K562 (cell line): ENCODE data around the gene FUBP3. TPM values are rescaled to one million over a fixed set of nuclear protein-coding genes. Genes with fewer than 3 reads are reported as not detected.

ENCODE experiments used
- ATAC-seq: fragments of 200-7000 bp; cut with Tn5 transposase; 3 replicates; pipeline ENCODE4 v1.9.1; 2020; ENCODE audit warnings: moderate library complexity
- BruUV-seq: library from RNA; stranded (reverse); fragments of 400-500 nt; replicated peaks from 2 replicates; lab custom pipeline; 2021; lab: Mats Ljungman, UMichigan
- CTCF ChIA-PET: fragments of 300-600 bp; formaldehyde crosslinking; extraction: SDS; loops from one replicate; lab custom pipeline; 2021; ENCODE audit warnings: low intra/inter-chr PET ratio; lab: Yijun Ruan, JAX
- POLR2A ChIA-PET: fragments of 300-600, 350-650 bp; sonication (Branson Sonifier 250); formaldehyde crosslinking; extraction: SDS; loops from one replicate; lab custom pipeline; 2021; ENCODE audit warnings: antibody characterized with exemption, inconsistent platforms; lab: Yijun Ruan, JAX
- DNase-seq, 4 experiments: peaks; one replicate each; pipeline versions ENCODE4 v3.0.0 to v3.0.0-alpha.2; 2011 to 2018; ENCODE audit warnings: low spot score in 3 of 4, mixed read lengths in 3 of 4; ENCODE audit errors: extremely low read depth in 1 of 4
- FAIRE-seq: peaks from 2 replicates; lab custom pipeline; 2011; peaks lifted over from hg19 to GRCh38; lab: Jason Lieb, UNC
- H2AFZ ChIP-seq: 2 replicates; pipeline ENCODE4 v1.6.0; 2011; ENCODE audit warnings: low read depth, low read length, control low read depth, inconsistent platforms
- H3K27ac ChIP-seq: fragments of 200-600 bp; 3 replicates; pipeline ENCODE4 v1.8.0; 2011; ENCODE audit warnings: low read depth, mild to moderate bottlenecking, control low read depth, inconsistent platforms, low read length, moderate library complexity, mixed read lengths; ENCODE audit errors: extremely low read depth
- H3K27me3 ChIP-seq, 2 experiments: fragments of 300-600 bp in 1 of 2; 2 replicates in 1 of 2; 3 replicates in 1 of 2; pipeline versions ENCODE4 v1.6.0 to v1.8.0; 2011; ENCODE audit warnings: inconsistent platforms in 2 of 2, low read length in 2 of 2, mild to moderate bottlenecking in 1 of 2, mixed read lengths in 1 of 2, moderate library complexity in 1 of 2; ENCODE audit not compliant: control insufficient read depth in 2 of 2, insufficient read depth in 2 of 2
- H3K36me3 ChIP-seq: fragments of 300-600 bp; 3 replicates; pipeline ENCODE4 v1.8.0; 2011; ENCODE audit warnings: mild to moderate bottlenecking, low read length, inconsistent platforms; ENCODE audit not compliant: control insufficient read depth, insufficient read depth
- H3K4me1 ChIP-seq, 2 experiments: fragments of 200-600 bp in 1 of 2; replicated peaks in 1 of 2; 2 replicates in 1 of 2; 3 replicates in 1 of 2; pipeline versions ENCODE4 v1.5.1 to v1.8.0; 2011; ENCODE audit warnings: inconsistent platforms in 2 of 2, low read length in 2 of 2, mild to moderate bottlenecking in 1 of 2, mixed read lengths in 1 of 2, moderate library complexity in 1 of 2; ENCODE audit not compliant: control insufficient read depth in 2 of 2, insufficient read depth in 2 of 2
- H3K4me2 ChIP-seq: 2 replicates; pipeline ENCODE4 v1.6.1; 2011; ENCODE audit warnings: low read length, control low read depth, inconsistent platforms, mixed read lengths; ENCODE audit not compliant: insufficient read depth
- H3K4me3 ChIP-seq: fragments of 200-600 bp; sonication (generic), shearing (Covaris generic); 2 replicates; pipeline ENCODE4 v1.5.1; 2016; ENCODE audit warnings: control low read depth, inconsistent platforms
- H3K79me2 ChIP-seq: fragments of 200-600 bp; 3 replicates; pipeline ENCODE4 v1.8.0; 2011; ENCODE audit warnings: low read length, inconsistent platforms; ENCODE audit not compliant: control insufficient read depth, insufficient read depth
- H3K9ac ChIP-seq, 2 experiments: 2 replicates each; pipeline versions ENCODE4 v1.6.0 to v1.6.1; 2011; ENCODE audit warnings: low read depth in 2 of 2, low read length in 2 of 2, control low read depth in 1 of 2, inconsistent platforms in 1 of 2, mild to moderate bottlenecking in 1 of 2, mixed read lengths in 1 of 2; ENCODE audit not compliant: insufficient read depth in 1 of 2
- H3K9me1 ChIP-seq: one replicate; pipeline ENCODE4 v1.6.0; 2011; ENCODE audit warnings: inconsistent platforms, mild to moderate bottlenecking, low read length, moderate library complexity; ENCODE audit not compliant: control insufficient read depth, insufficient read depth
- H3K9me3 ChIP-seq: replicated peaks from 2 replicates; pipeline ENCODE4 v1.5.1; 2011; ENCODE audit warnings: low read depth, low read length, inconsistent platforms; ENCODE audit not compliant: control insufficient read depth, insufficient read depth
- H4K20me1 ChIP-seq: replicated peaks from 2 replicates; pipeline ENCODE4 v1.6.1; 2011; ENCODE audit warnings: low read length, inconsistent platforms, mixed read lengths; ENCODE audit not compliant: control insufficient read depth, insufficient read depth
- CC2D1A ChIP-seq: fragments of 450-650 bp; IDR thresholded peaks from 2 replicates; pipeline ENCODE4 v1.6.1; 2017; ENCODE audit warnings: mild to moderate bottlenecking
- CEBPB ChIP-seq: fragments of 450-650 bp; IDR thresholded peaks from 2 replicates; pipeline ENCODE4 v1.6.1; 2016; ENCODE audit warnings: missing genetic modification characterization, missing compliant biosample characterization
- HMG20B ChIP-seq: fragments of 250-450 bp; sonication (Bioruptor Pico); IDR thresholded peaks from 2 replicates; pipeline ENCODE4 v1.5.0; 2021; ENCODE audit warnings: mild to moderate bottlenecking
- HNRNPK ChIP-seq: fragments of 200-400 bp; formaldehyde crosslinking; IDR thresholded peaks from one replicate; pipeline ENCODE4 v1.6.1; 2018; ENCODE audit warnings: mild to moderate bottlenecking, low read depth, low read length; ENCODE audit not compliant: poor library complexity, severe bottlenecking
- ID3 ChIP-seq, 2 experiments: fragments of 250-450 bp in 1 of 2; fragments of 450-650 bp in 1 of 2; sonication (Bioruptor Pico) in 1 of 2; IDR thresholded peaks; 2 replicates each; pipeline versions ENCODE4 v1.6.1 to v1.8.0; 2016 to 2021; ENCODE audit warnings: mild to moderate bottlenecking in 2 of 2, moderate library complexity in 2 of 2, missing compliant biosample characterization in 1 of 2, missing genetic modification characterization in 1 of 2
- NBN ChIP-seq: fragments of 450-650 bp; IDR thresholded peaks from 2 replicates; pipeline ENCODE4 v1.6.1; 2016; ENCODE audit warnings: low read depth, mild to moderate bottlenecking
- RCOR1 ChIP-seq, 2 experiments: IDR thresholded peaks; 2 replicates each; pipeline ENCODE4 v1.6.1; 2012; ENCODE audit warnings: low read depth in 2 of 2, low read length in 2 of 2, borderline replicate concordance in 1 of 2, improper control_type of control experiment in 1 of 2
- RUNX1 ChIP-seq: sonication (generic); IDR thresholded peaks from 2 replicates; pipeline ENCODE4 v1.6.1; 2016; ENCODE audit warnings: antibody characterized with exemption, low read depth
- SIX5 ChIP-seq, 2 experiments: IDR thresholded peaks; 2 replicates each; pipeline ENCODE4 v1.6.1; 2011; ENCODE audit warnings: low read length in 2 of 2, borderline replicate concordance in 1 of 2, low read depth in 1 of 2, mild to moderate bottlenecking in 1 of 2, moderate library complexity in 1 of 2; ENCODE audit not compliant: insufficient read depth in 1 of 2
- SMAD4 ChIP-seq: fragments of 250-450 bp; sonication (Bioruptor Pico); conservative IDR thresholded peaks from 2 replicates; pipeline ENCODE4 v1.8.0; 2021; ENCODE audit warnings: inconsistent platforms, mild to moderate bottlenecking, moderate library complexity
- SNAPC5 ChIP-seq: fragments of 250-450 bp; sonication (Bioruptor Pico); IDR thresholded peaks from 2 replicates; pipeline ENCODE4 v1.8.0; 2021; ENCODE audit warnings: moderate library complexity, mild to moderate bottlenecking, inconsistent platforms
- ZNF668 ChIP-seq: fragments of 250-450 bp; sonication (Bioruptor Pico); IDR thresholded peaks from 2 replicates; pipeline ENCODE4 v1.8.0; 2022; ENCODE audit warnings: mild to moderate bottlenecking, inconsistent platforms
- ZNF75A ChIP-seq: fragments of 450-650 bp; formaldehyde crosslinking; IDR thresholded peaks from 2 replicates; pipeline ENCODE4 v1.4.0; 2020; ENCODE audit warnings: mild to moderate bottlenecking
- WGBS: fragments of 100-300 bp; shearing (Covaris generic); methylation state at CpG from one replicate; pipeline ENCODE4 v1.1.6; 2016; ENCODE audit warnings: low coverage, mixed read lengths; ENCODE audit not compliant: insufficient coverage; ENCODE audit errors: missing lambda C conversion rate; 5-methylcytosine and 5-hydroxymethylcytosine counted together
- in situ Hi-C: fragments of 300-500 bp; cut with MboI; formaldehyde crosslinking; loops from 4 replicates; pipeline ENCODE4 v1.15.0; 2018; ENCODE audit warnings: inconsistent platforms, mixed read lengths
- intact Hi-C: fragments of 100-400 bp; cut with micrococcal nuclease; formaldehyde crosslinking; loops from 2 replicates; pipeline ENCODE4 v1.14.2; 2022
- polyA plus RNA-seq, 8 experiments: library from polyadenylated mRNA; depleted of rRNA in 4 of 8; stranded (reverse) in 5 of 8; unstranded in 3 of 8; fragments of >200 nt; fragmentation: Nextera tagmentation in 2 of 8; fragmentation: Illumina TruSeq in 1 of 8; extraction: Ambion mirVana in 2 of 8; extraction: Trizol in 1 of 8; gene quantifications; 2 replicates each; pipeline versions ENCODE4 v1.2.1 to v1.2.3, GENCODE V29; 2011 to 2014; ENCODE audit warnings: inconsistent platforms in 1 of 8, missing spikeins in 1 of 8
- total RNA-seq, 7 experiments: library from RNA; depleted of rRNA in 6 of 7; stranded (reverse); fragments of >200 nt in 6 of 7; fragmentation: Illumina TruSeq in 2 of 7; extraction: Trizol in 2 of 7; gene quantifications; 2 replicates each; pipeline versions ENCODE4 v1.2.1 to v1.2.3, GENCODE V29; 2011 to 2021; ENCODE audit warnings: low replicate concordance in 1 of 7
- TF ChIP-seq, protein P1 (sequence below): sonication (generic); formaldehyde crosslinking; IDR thresholded peaks from 2 replicates; pipeline ENCODE4 v1.8.1; 2023; ENCODE audit warnings: mild to moderate bottlenecking, missing genetic modification reagents

Gene FUBP3
- total and polyA plus RNA-seq, 9 of the 15 experiments (the other 6 are each of a cell fraction or from before 2014, with no cell fraction given): 3.0 to 64.0 (median 48.1) TPM

- Histone ChIP-seq H4K20me1 (no peaks in the 10 kb centered on the region), H3K9me1 (no peaks in the 10 kb centered on the region), H3K79me2 (no peaks in the 10 kb centered on the region), H3K27me3 (peaks cover 25 to 43% of the 10 kb centered on the region in 2 experiments), H2AFZ (no peak overlapping the region), H3K36me3 (no peaks in the 10 kb centered on the region), H3K9ac (no peak overlapping the region), H3K4me1 (no peaks in the 10 kb centered on the region; a peak in 1 of 5 replicates), H3K27ac (no peak overlapping the region), H3K4me3 (no peak overlapping the region), H3K9me3 (no peaks in the 10 kb centered on the region; the same call in 1 of the 2 replicates), H3K4me2 (no peak overlapping the region)
- BruUV-seq: no TSS peak
- 46% methylated on average over 16 of the region's 18 CpGs for WGBS
- intact Hi-C loops: no loop called here
- in situ Hi-C loops: no loop called here
- ATAC-seq (no peak), DNase-seq (no peak), FAIRE-seq (no peak)
- TF ChIP-seq SMAD4 (CRISPR knock-in tag) (no peak), CEBPB (tag) (0 out of 2 replicates have a peak, but pooled peaks have one; percentile 9)
- POLR2A ChIA-PET: no interaction called here
- CTCF ChIA-PET: no interaction called here
Measured at GRCh38 chr9:130651752-130652151, 72.4 kb downstream of the FUBP3 start.

DNA sequence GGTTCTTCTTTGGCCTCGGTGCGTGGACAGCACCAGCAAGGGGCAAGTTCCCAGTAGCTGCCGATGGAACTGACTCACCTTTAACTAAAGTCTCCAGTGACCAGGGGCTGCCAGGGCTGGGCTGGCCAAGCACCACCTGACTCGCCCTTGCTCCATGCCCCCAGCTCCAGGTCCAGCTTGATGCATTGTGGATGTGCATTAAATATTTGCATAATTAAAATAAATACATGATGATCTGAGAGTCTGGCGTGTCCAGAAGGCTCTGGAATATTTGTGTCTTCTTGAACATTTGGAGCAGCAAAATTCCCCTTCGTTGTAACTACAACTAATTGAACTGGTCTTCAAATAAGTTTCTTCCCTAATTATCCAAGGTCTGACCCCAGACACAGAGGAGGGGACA is 75.5 kb downstream of the FUBP3 start:
- FAIRE-seq: no peak
- no peak for ATAC-seq
- in situ Hi-C loops (no loop called here), intact Hi-C loops (no loop called here)
- 1% methylated on average over 6 of the region's 6 CpGs for WGBS
- Histone ChIP-seq H3K36me3 (no peaks in the 10 kb centered on the region), H3K9me1 (no peaks in the 10 kb centered on the region), H3K79me2 (no peaks in the 10 kb centered on the region), H3K4me1 (peaks cover 0 to 9% of the 10 kb centered on the region in 2 experiments; a peak in 2 of 5 replicates), H3K27me3 (peaks cover 44 to 70% of the 10 kb centered on the region in 2 experiments), H3K9me3 (no peaks in the 10 kb centered on the region), H3K4me2 (no peak overlapping the region), H3K9ac (no peak overlapping the region), H4K20me1 (no peaks in the 10 kb centered on the region; the same call in 1 of the 2 replicates), H2AFZ (no peak overlapping the region), H3K4me3 (no peak overlapping the region), H3K27ac (no peak overlapping the region)
- BruUV-seq: no TSS peak
- CTCF ChIA-PET: no interaction called here
- POLR2A ChIA-PET: interaction anchor here (1.5 kb wide), 1 partner anchor 13 kb away, joined by 4 read pairs; no protein-coding TSS in a partner anchor
- no peak for DNase-seq
- TF ChIP-seq ZNF75A (no peak), RUNX1 (no peak), ID3 (CRISPR knock-in tag; IDR thresholded peaks at IDR 0.05) (no peak), ID3 (tag; IDR thresholded peaks at IDR 0.05) (no peak), HNRNPK (no peak), HMG20B (CRISPR knock-in tag) (no peak), SNAPC5 (CRISPR knock-in tag) (no peak), CC2D1A (no peak), RCOR1 (IDR thresholded peaks at IDR 0.05; ENCODE audit: borderline replicate concordance in 1 of 2, low read depth in 2 of 2, low read length in 2 of 2) (no peak), ZNF668 (CRISPR knock-in tag) (no peak), SIX5 (IDR thresholded peaks at IDR 0.05; ENCODE audit: borderline replicate concordance in 1 of 2, insufficient read depth in 1 of 2, low read depth in 1 of 2, low read length in 2 of 2) (no peak), NBN (no peak)
- TF ChIP-seq, protein P1, sequence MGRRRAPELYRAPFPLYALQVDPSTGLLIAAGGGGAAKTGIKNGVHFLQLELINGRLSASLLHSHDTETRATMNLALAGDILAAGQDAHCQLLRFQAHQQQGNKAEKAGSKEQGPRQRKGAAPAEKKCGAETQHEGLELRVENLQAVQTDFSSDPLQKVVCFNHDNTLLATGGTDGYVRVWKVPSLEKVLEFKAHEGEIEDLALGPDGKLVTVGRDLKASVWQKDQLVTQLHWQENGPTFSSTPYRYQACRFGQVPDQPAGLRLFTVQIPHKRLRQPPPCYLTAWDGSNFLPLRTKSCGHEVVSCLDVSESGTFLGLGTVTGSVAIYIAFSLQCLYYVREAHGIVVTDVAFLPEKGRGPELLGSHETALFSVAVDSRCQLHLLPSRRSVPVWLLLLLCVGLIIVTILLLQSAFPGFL (CRISPR knock-in tag): no peak
